VCaP (cell line): Measurements from ENCODE around the gene ZNF331.

ENCODE experiments used
- H3K27ac ChIP-seq: fragments of 450-650 bp; 2 replicates; pipeline ENCODE4 v1.5.1; 2017
- TF ChIP-seq, protein P1 (sequence below): fragments of 450-650 bp; conservative IDR thresholded peaks from 2 replicates; pipeline ENCODE4 v1.5.1; 2017; ENCODE audit warnings: mild to moderate bottlenecking, moderate library complexity

Gene ZNF331

GRCh38 chr19:53553865-53554791 is 16.2 kb downstream of the ZNF331 start:
- TF ChIP-seq, protein P1, sequence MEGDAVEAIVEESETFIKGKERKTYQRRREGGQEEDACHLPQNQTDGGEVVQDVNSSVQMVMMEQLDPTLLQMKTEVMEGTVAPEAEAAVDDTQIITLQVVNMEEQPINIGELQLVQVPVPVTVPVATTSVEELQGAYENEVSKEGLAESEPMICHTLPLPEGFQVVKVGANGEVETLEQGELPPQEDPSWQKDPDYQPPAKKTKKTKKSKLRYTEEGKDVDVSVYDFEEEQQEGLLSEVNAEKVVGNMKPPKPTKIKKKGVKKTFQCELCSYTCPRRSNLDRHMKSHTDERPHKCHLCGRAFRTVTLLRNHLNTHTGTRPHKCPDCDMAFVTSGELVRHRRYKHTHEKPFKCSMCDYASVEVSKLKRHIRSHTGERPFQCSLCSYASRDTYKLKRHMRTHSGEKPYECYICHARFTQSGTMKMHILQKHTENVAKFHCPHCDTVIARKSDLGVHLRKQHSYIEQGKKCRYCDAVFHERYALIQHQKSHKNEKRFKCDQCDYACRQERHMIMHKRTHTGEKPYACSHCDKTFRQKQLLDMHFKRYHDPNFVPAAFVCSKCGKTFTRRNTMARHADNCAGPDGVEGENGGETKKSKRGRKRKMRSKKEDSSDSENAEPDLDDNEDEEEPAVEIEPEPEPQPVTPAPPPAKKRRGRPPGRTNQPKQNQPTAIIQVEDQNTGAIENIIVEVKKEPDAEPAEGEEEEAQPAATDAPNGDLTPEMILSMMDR: no peak
- peak overlapping the region; percentile 80 for H3K27ac ChIP-seq

GRCh38 chr19:53554804-53555203 is 16.9 kb downstream of the ZNF331 start:
- H3K27ac ChIP-seq: peak overlapping the region; percentile 80

GRCh38 chr19:53555352-53555751 is 17.4 kb downstream of the ZNF331 start:
- H3K27ac ChIP-seq: no peak overlapping the region
- TF ChIP-seq, protein P1: no peak

More at GRCh38 chr19:53554804-53555203, 16.9 kb downstream of the ZNF331 start:
- TF ChIP-seq, protein P1: no peak

- TF ChIP-seq, protein P1: no peak
- no peak overlapping the region for H3K27ac ChIP-seq
These were observed 33.4 kb downstream of the ZNF331 start for GRCh38 chr19:53571339-53571738.

GRCh38 chr19:53576941-53577653 is 39.2 kb downstream of the ZNF331 start:
- no peak overlapping the region for H3K27ac ChIP-seq
- TF ChIP-seq, protein P1: no peak

DNA sequence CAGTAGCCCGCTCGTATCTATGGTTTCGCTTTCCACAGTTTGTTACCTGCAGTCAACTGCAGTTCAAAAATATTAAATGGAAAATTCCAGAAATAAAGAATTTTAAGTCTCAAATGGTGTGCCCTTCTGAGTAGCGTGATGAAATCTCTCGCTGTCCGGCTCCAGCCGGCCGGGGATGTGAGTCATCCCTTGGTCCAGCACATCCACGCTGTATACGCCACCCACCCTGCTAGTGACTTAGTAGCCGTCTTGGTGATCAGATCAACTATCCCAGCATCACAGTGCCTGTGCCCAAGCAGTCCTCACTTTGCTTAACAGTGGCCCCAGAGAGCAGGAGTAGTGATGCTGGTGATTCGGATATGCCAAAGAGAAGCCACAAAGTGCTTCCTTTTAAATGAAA is 40.0 kb downstream of the ZNF331 start:
- TF ChIP-seq, protein P1: no peak
- no peak overlapping the region for H3K27ac ChIP-seq

- H3K27ac ChIP-seq: no peak overlapping the region
These were observed 41.6 kb downstream of the ZNF331 start for GRCh38 chr19:53579518-53579917.

More at GRCh38 chr19:53579518-53579917, 41.6 kb downstream of the ZNF331 start:
- TF ChIP-seq, protein P1: no peak
